Measurements from ENCODE around the gene SLX4IP. TPM values are rescaled to one million over a fixed set of nuclear protein-coding genes. Genes with fewer than 3 reads are reported as not detected.

The SLX4IP gene
- total and polyA plus RNA-seq, 2 of the 13 experiments (the other 11 are each of a cell fraction or from before 2014, with no cell fraction given) = 3.6 to 7.3 TPM

DNA sequence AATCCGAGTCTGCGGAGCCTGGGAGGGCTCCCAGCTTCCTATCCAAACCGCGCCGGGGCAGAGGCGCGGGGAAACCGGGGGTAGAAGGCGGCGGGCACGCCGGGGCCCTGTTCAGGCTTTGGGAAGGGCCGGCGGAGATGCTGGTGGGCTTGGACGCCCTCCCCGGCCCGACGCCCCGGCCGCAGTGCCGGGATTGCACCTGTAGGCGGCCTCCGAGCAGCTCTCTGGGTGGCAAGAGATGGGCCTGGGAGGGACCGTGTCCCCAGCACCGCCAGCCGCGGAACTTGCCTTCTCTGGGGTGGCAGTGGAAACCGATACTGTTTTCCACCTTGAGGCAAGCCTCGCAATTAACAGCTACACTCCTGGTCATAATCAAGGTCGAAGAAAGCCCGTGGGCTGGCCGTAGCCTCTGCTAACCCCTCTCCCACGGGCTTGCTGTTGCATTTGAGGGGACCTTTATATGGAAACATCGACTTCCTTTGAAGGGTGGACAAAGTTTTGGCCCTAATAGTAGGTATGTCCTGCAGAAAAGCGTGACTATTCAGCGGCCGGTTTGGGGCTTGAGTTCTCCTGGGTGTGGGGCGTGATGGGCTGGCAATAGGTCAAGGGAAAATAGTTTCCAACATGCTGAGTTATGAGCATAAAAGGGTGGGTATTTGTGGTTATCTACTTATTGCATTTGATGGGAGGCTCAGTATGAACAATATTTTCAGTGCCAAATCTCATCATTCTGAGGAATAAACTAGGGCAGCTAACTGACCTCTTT is 239.8 kb downstream of the SLX4IP start (continued):
- 0 out of 2 replicates have a peak, but pooled peaks have one; percentile 44 for TF ChIP-seq ZNF567 (CRISPR knock-in tag; IDR thresholded peaks at IDR 0.05; ENCODE audit: borderline replicate concordance)
- no peak; the same call in 1 of the 2 replicates for TF ChIP-seq ZNF235 (CRISPR knock-in tag; IDR thresholded peaks at IDR 0.05; ENCODE audit: borderline replicate concordance)
- TF ChIP-seq U2AF2 (IDR thresholded peaks at IDR 0.05; ENCODE audit: low read depth, low read length) = no peak
- TF ChIP-seq MAF1 (CRISPR knock-in tag; IDR thresholded peaks at IDR 0.05; ENCODE audit: borderline replicate concordance) = no peak; the same call in 1 of the 2 replicates
- peak; percentile 87; the same call in 1 of the 2 replicates for TF ChIP-seq ZSCAN31 (CRISPR knock-in tag; IDR thresholded peaks at IDR 0.05; ENCODE audit: low read depth)
- peak; percentile 69 for TF ChIP-seq ZNF687 (CRISPR knock-in tag; IDR thresholded peaks at IDR 0.05)
- peak; percentile 63 for TF ChIP-seq YY1 (IDR thresholded peaks at IDR 0.05; ENCODE audit: insufficient read depth, insufficient replicate concordance, low read depth, low read length)
- no peak for TF ChIP-seq CREM (IDR thresholded peaks at IDR 0.05)
- TF ChIP-seq CREM (CRISPR knock-in tag; IDR thresholded peaks at IDR 0.05) = no peak
- TF ChIP-seq ZNF580 (CRISPR knock-in tag; IDR thresholded peaks at IDR 0.05; ENCODE audit: borderline replicate concordance, low read depth) = peak; percentile 94
- TF ChIP-seq ZNF12 (CRISPR knock-in tag; IDR thresholded peaks at IDR 0.05) = peak; percentile 76; the same call in 1 of the 2 replicates
- no peak for TF ChIP-seq SP1 (IDR thresholded peaks at IDR 0.05)
- no peak for TF ChIP-seq SP1 (CRISPR knock-in tag; IDR thresholded peaks at IDR 0.05)
- TF ChIP-seq, protein P1, sequence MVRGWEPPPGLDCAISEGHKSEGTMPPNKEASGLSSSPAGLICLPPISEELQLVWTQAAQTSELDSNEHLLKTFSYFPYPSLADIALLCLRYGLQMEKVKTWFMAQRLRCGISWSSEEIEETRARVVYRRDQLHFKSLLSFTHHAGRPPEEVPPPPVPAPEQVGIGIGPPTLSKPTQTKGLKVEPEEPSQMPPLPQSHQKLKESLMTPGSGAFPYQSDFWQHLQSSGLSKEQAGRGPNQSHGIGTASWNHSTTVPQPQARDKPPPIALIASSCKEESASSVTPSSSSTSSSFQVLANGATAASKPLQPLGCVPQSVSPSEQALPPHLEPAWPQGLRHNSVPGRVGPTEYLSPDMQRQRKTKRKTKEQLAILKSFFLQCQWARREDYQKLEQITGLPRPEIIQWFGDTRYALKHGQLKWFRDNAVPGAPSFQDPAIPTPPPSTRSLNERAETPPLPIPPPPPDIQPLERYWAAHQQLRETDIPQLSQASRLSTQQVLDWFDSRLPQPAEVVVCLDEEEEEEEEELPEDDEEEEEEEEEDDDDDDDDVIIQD (CRISPR knock-in tag; IDR thresholded peaks at IDR 0.05; ENCODE audit: low read depth) = peak; percentile 61; the same call in 1 of the 2 replicates
- TF ChIP-seq POLR2AphosphoS5 (IDR thresholded peaks at IDR 0.05; ENCODE audit: low read depth, low read length) = no peak
- TF ChIP-seq RAD51 (IDR thresholded peaks at IDR 0.05; ENCODE audit: borderline replicate concordance) = no peak
- no peak for TF ChIP-seq HDAC6 (IDR thresholded peaks at IDR 0.05; ENCODE audit: low read depth, low read length)
- TF ChIP-seq EHMT2 (IDR thresholded peaks at IDR 0.05; ENCODE audit: borderline replicate concordance, low read depth, low read length) = no peak; the same call in 1 of the 2 replicates
- TF ChIP-seq CHD2 (IDR thresholded peaks at IDR 0.05; ENCODE audit: low read depth, low read length) = 0 out of 2 replicates have a peak, but pooled peaks have one; percentile 7
- no peak; the same call in 1 of the 2 replicates for TF ChIP-seq ZBTB4 (CRISPR knock-in tag; IDR thresholded peaks at IDR 0.05; ENCODE audit: borderline replicate concordance)
- TF ChIP-seq FOSL1 (CRISPR knock-in tag; IDR thresholded peaks at IDR 0.05; ENCODE audit: borderline replicate concordance) = peak; percentile 8; the same call in 1 of the 2 replicates
